Measurements from ENCODE around the gene MDFI. TPM values are rescaled to one million over a fixed set of nuclear protein-coding genes. Genes with fewer than 3 reads are reported as not detected.
A peak's percentile ranks its signal among the peaks of the same experiment; 100 is the strongest.

Gene MDFI
- total RNA-seq, 1 donor from 2014 or later, result 29.5 TPM

- H3K27me3 Mint-ChIP-seq (ENCODE audit: insufficient read depth, low read depth), result peaks cover 12% of the 10 kb centered on the region
- Histone ChIP-seq H3K79me2 (ENCODE audit: low read depth) (no peaks in the 10 kb centered on the region), H3K9me3 (ENCODE audit: low read depth) (no peaks in the 10 kb centered on the region), H3K4me1 (peaks cover 4% of the 10 kb centered on the region), H2AFZ (replicated peaks) (no peak overlapping the region), H3F3A (ENCODE audit: low read depth) (no peaks in the 10 kb centered on the region), H3K4me2 (no peak overlapping the region), H3K27ac (no peak overlapping the region), H3K36me3 (no peaks in the 10 kb centered on the region), H3K27me3 (no peaks in the 10 kb centered on the region), H3K4me3 (no peak overlapping the region), H4K20me1 (ENCODE audit: low read depth) (no peaks in the 10 kb centered on the region), H3K9ac (no peak overlapping the region)
- no peaks in the 10 kb centered on the region for H3K9me3 Mint-ChIP-seq
- no peak overlapping the region for H3K4me3 Mint-ChIP-seq
- TF ChIP-seq EZH2phosphoT487 (IDR thresholded peaks at IDR 0.05) (no peak), EZH2 (IDR thresholded peaks at IDR 0.05) (no peak), CTCF (IDR thresholded peaks at IDR 0.05) (no peak)
- H3K4me1 Mint-ChIP-seq, result peaks cover 42% of the 10 kb centered on the region
- no peak overlapping the region for H3K27ac Mint-ChIP-seq
- H3K36me3 Mint-ChIP-seq, result no peaks in the 10 kb centered on the region
- no peak for DNase-seq (ENCODE audit: low spot score)
These were observed 63.9 kb downstream of the MDFI start for GRCh38 chr6:41702089-41702745.

- Histone ChIP-seq H3K79me2 (ENCODE audit: low read depth) (no peaks in the 10 kb centered on the region), H3K4me3 (no peak overlapping the region), H3K9ac (no peak overlapping the region), H3K9me3 (ENCODE audit: low read depth) (no peaks in the 10 kb centered on the region), H3K4me1 (peaks cover 4% of the 10 kb centered on the region), H4K20me1 (ENCODE audit: low read depth) (no peaks in the 10 kb centered on the region), H3K36me3 (no peaks in the 10 kb centered on the region), H3K27ac (no peak overlapping the region), H3F3A (ENCODE audit: low read depth) (no peaks in the 10 kb centered on the region), H2AFZ (replicated peaks) (no peak overlapping the region), H3K4me2 (no peak overlapping the region), H3K27me3 (no peaks in the 10 kb centered on the region)
- no peak overlapping the region for H3K4me3 Mint-ChIP-seq
- no peak for TF ChIP-seq EZH2phosphoT487 (IDR thresholded peaks at IDR 0.05)
- no peak for TF ChIP-seq CTCF (IDR thresholded peaks at IDR 0.05)
- TF ChIP-seq EZH2 (IDR thresholded peaks at IDR 0.05), result no peak
- peaks cover 13% of the 10 kb centered on the region for H3K27me3 Mint-ChIP-seq (ENCODE audit: insufficient read depth, low read depth)
- peak overlapping the region; percentile 80 for H3K27ac Mint-ChIP-seq
- no peaks in the 10 kb centered on the region for H3K36me3 Mint-ChIP-seq
- peaks cover 39% of the 10 kb centered on the region for H3K4me1 Mint-ChIP-seq
- DNase-seq (ENCODE audit: low spot score), result no peak
- H3K9me3 Mint-ChIP-seq, result no peaks in the 10 kb centered on the region
These were observed 64.7 kb downstream of the MDFI start for GRCh38 chr6:41702771-41703494.

Small RNA genes lying within 50 kb of the gene (microRNA-seq; reads per million reads assigned to microRNA genes)
- not detected for gene MIR4641

Small RNA genes lying within 50 kb of the gene (small RNA-seq; reads per million reads assigned to genes)
- gene MIR4641, result not detected

Other genes with a start within 250 kb of the MDFI start
- 2.7 and 6.9 TPM in 2 replicates for gene FOXP4, start 92.1 kb upstream of the MDFI start, total RNA-seq (ENCODE audit: low replicate concordance)
- 0.13 and 0.46 TPM in 2 replicates for gene TFEB, start 97.1 kb downstream of the MDFI start, total RNA-seq (ENCODE audit: low replicate concordance)
- not detected in 2 replicates for gene PGC, start 108.9 kb downstream of the MDFI start, total RNA-seq (ENCODE audit: low replicate concordance)
- 1.9 and 5.3 TPM in 2 replicates for gene FRS3, start 141.4 kb downstream of the MDFI start, total RNA-seq (ENCODE audit: low replicate concordance)
- gene PRICKLE4, start 142.3 kb downstream of the MDFI start, total RNA-seq (ENCODE audit: low replicate concordance), result 1.1 TPM in 1 of 2 replicates, not detected in the other
- 177 and 182 TPM in 2 replicates for gene TOMM6, start 149.2 kb downstream of the MDFI start, total RNA-seq (ENCODE audit: low replicate concordance)

Measured in neural progenitor cell (in vitro differentiated cells).